Panc1 (cell line): Measurements from ENCODE around the gene RUNX1.

Experiments
- CTCF ChIP-seq: fragments of 450-650 bp; IDR thresholded peaks from 2 replicates; pipeline ENCODE4 v1.5.1; 2017; ENCODE audit warnings: mild to moderate bottlenecking
- POLR2AphosphoS5 ChIP-seq: IDR thresholded peaks from 2 replicates; pipeline ENCODE4 v1.6.1; 2012; ENCODE audit warnings: mild to moderate bottlenecking, low read depth, low read length, moderate library complexity
- TCF7L2 ChIP-seq: IDR thresholded peaks from 2 replicates; pipeline ENCODE4 v1.6.1; 2011; ENCODE audit warnings: mild to moderate bottlenecking, low read depth, low read length, inconsistent platforms

DNA sequence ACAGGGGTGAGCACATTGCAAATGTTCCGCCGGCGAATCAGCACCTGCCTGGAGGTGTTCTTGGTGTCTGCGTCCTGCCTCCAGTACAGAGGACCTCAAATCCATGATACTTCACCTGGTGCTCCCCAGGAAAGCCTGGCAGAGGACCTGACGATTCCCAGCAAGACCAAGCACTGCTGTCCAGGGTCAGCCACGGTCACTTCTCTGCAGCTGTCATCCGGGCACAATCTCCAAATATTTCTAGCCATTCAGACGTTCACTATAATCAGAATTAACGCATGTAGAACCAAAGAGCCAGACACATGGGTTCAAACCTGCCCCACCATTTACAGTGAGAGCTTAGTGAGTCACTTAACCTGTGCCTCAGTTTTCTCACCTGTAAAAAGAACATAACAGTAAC lies 305.8 kb downstream of the RUNX1 start:
- TF ChIP-seq CTCF (no peak), TCF7L2 (no peak), POLR2AphosphoS5 (no peak)
